Measurements from ENCODE around the gene KRTAP12-1. TPM values are rescaled to one million over a fixed set of nuclear protein-coding genes. Genes with fewer than 3 reads are reported as not detected.
"Not testable (repeated sequence)": the region's sequence is repeated elsewhere in the genome, so short reads cannot be mapped to it uniquely, and the experiment has no call there.

KRTAP12-1 gene
- total RNA-seq, 1 experiment from 2014 or later = not detected

DNA sequence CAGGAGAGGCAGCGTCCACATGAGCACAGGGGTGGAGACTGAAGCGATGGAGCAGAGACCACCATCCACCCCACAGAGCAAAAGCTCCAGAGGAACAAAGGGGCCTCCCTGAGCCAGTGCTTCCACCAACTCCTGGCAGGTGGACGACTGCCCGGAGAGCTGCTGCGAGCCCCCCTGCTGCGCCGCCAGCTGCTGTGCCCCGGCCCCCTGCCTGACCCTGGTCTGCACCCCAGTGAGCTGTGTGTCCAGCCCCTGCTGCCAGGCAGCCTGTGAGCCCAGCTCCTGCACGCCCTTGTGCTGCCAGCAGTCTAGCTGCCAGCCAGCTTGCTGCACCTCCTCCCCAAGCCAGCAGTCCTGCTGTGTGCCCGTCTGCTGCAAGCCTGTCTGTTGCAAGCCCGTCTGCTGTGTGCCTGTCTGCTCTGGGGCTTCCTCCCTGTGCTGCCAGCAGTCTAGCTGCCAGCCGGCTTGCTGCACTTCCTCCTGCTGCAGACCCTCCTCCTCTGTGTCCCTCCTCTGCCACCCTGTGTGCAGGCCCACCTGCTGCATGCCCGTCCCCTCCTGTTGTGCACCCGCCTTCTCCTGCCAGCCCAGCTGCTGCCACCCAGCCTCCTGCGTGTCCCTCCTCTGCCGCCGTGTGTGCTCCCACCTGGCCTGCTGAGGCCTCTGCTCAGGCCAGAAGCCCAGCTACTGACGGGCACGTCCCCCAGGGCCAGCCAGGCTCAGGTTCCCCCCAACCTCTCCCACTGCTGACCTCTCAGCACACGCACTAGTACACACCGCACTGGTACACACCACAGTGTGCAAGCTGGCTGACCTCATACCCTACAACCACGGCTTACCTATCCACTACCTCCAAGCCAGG is 20.4 kb upstream of the KRTAP12-1 start:
- no peak for DNase-seq (ENCODE audit: low read depth)

DNA sequence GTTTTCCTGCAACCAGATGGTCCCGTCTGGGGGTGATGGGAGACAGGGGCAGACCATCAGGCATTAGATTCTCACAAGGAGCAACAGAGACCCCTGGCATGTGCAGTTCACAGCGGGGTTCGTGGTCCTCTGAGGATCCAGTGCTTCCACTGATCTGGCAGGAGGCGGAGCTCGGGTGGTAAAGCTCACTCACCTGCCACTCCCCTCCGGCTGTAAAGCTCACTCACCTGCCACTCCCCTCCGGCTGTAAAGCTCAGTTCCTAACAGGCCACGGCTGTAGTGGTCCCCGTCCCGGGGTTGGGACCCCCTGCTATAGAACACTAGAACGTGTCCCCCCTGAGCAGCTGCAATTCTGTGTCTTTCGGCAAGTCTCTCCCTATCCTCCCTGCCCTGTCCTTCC is 19.6 kb upstream of the KRTAP12-1 start:
- no peak for DNase-seq (ENCODE audit: low read depth)
- in situ Hi-C loops (cut with HindIII; ENCODE audit: low pct_unique_long_range_greater_than_20kb, low sequenced_read_pairs) = no loop called here

More for the DNA sequence above, 20.4 kb upstream of the KRTAP12-1 start:
- in situ Hi-C loops (cut with HindIII; ENCODE audit: low pct_unique_long_range_greater_than_20kb, low sequenced_read_pairs) = no loop called here

GRCh38 chr21:44701023-44701400 is 19.0 kb upstream of the KRTAP12-1 start:
- no peak for DNase-seq (ENCODE audit: low read depth)
- in situ Hi-C loops (cut with HindIII; ENCODE audit: low pct_unique_long_range_greater_than_20kb, low sequenced_read_pairs) = no loop called here

DNA sequence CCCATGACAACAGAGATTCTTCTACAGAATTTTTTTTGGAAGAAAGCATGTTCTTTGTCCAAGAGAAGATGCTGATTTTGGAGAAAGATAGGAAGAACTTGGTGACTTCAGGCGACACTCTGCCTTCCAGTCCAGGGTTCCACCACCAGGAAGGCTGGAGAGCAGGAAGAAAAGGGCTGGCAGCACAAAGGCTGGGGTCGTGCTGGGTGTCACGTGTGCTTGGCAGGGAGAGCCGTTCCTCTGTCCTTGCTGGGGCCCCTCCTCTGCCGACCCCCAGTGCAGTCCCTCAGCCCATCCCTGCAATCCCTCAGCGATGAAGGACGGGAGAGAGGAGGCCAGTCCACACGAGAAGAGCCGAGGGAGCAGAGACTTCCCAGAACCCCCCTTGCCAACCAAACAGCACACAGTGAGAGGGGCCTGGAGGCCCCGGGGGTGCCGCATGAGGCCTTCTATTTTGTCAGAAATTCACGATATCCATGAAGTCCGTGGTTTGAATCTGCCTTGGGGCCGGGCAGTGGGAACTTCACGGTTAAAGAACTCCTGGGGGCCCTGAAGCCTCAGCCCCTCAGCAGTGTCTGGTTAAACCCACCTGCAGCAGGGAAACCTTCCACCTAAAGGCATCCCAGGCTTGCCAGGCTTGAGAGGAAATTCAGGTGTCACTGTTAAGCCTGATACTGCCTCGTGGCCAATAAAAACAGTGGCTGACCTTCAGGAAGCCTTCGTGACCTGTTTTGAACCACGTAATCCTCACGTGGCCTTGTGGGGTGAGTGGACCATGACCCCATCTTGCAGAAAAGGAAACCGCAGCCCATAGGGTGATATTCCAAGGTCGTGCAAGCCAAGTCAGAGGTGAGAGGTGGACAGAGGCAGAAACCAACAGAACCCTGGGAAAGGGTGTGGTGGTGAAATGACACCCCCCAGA is 18.4 kb upstream of the KRTAP12-1 start:
- in situ Hi-C loops (cut with HindIII; ENCODE audit: low pct_unique_long_range_greater_than_20kb, low sequenced_read_pairs) = no loop called here

GRCh38 chr21:44699502-44700001 is 17.6 kb upstream of the KRTAP12-1 start:
- no peak for DNase-seq (ENCODE audit: low read depth)
- in situ Hi-C loops (cut with HindIII; ENCODE audit: low pct_unique_long_range_greater_than_20kb, low sequenced_read_pairs) = no loop called here

More for the DNA sequence above, 18.4 kb upstream of the KRTAP12-1 start:
- DNase-seq (ENCODE audit: low read depth) = no peak

DNA sequence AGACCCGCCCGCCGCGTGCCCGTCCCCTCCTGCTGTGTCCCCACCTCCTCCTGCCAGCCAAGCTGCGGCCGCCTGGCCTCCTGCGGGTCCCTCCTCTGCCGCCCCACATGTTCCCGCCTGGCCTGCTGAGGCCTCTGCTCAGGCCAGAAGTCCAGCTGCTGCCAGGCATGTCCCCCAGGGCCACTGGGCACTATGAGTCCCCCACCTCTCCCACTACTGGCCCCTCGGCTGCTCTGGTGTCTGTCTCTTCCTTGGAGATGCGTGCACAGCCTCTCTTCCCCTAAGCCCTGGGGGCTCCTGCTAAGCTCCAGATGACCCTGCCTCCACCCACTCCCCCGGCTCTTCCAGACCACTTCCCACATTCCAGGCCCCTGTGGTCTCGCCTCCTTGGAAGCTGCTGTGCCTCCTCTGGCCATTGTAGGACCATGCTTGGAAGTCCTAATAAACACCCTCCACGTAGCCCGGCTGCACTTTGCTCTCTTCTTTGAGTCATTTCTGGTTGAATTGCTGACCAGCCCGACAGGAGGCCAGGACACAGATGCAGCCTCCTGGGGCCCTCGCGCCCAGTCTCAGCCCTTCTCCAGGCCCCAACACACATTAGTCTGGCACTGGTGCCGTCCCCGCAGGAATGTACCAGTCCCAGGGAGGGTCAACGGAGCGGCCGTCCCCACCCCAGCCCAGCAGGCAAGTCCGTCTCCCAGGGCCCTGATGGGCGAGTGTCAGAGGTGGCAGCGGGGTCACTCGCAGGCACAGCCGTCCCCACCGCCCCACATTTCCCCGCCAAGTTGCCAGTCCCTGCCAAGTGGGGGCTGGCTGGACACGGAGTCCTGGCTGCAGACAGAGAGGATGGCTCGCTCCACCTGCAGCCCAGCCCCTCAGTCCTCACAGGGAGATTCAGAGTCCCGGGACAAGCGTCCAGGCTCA is 16.1 kb upstream of the KRTAP12-1 start:
- in situ Hi-C loops (cut with HindIII; ENCODE audit: low pct_unique_long_range_greater_than_20kb, low sequenced_read_pairs) = no loop called here
- DNase-seq (ENCODE audit: low read depth) = no peak

- in situ Hi-C loops (cut with HindIII; ENCODE audit: low pct_unique_long_range_greater_than_20kb, low sequenced_read_pairs); DNase-seq (ENCODE audit: low read depth): not testable (repeated sequence)
Observed at GRCh38 chr21:44697172-44697810, 15.3 kb upstream of the KRTAP12-1 start, which contains the start of gene KRTAP10-12. Gene KRTAP10-12, plus strand, starts transcription at chr21:44697172. Its CDS starts 30 bp downstream, at chr21:44697202.

DNA sequence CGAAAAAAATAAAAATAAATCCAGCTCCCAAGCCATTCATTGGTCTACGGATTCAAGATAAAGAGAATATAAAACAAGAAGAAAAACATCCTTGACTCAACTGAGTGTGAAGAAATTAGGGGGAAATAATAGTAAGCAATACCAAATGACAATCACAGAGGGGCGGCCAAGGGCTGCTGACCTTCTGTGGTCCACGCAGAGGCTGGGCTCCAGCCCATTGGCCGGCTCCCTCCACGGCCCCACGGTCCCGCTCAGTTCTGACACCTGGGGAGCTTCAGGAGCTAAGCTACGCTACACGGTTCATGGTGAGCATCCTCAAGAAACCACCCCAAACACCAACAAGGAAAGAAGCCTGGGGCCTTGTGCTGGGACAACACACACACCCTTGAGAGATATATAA is 14.6 kb upstream of the KRTAP12-1 start:
- in situ Hi-C loops (cut with HindIII; ENCODE audit: low pct_unique_long_range_greater_than_20kb, low sequenced_read_pairs) = no loop called here
- no peak for DNase-seq (ENCODE audit: low read depth)

DNA sequence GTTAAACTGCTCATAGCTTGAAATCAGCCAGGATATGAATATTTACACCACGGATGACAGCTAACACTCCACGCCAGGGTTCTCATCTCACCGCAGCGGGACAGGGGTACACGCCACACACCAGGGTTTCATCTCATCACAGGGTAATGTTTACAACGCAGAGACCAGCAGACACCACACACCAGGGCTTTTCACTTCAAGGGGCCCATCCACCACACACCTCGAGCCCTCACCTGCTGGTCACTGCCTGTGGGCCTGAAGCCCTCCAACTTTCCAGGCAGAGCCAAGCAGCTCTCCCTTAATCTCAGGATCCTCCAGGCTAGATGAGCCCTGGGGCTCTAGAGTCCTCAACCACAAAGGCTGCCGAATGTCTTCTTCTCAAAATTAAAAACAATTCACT is 13.7 kb upstream of the KRTAP12-1 start:
- in situ Hi-C loops (cut with HindIII; ENCODE audit: low pct_unique_long_range_greater_than_20kb, low sequenced_read_pairs) = no loop called here

DNA sequence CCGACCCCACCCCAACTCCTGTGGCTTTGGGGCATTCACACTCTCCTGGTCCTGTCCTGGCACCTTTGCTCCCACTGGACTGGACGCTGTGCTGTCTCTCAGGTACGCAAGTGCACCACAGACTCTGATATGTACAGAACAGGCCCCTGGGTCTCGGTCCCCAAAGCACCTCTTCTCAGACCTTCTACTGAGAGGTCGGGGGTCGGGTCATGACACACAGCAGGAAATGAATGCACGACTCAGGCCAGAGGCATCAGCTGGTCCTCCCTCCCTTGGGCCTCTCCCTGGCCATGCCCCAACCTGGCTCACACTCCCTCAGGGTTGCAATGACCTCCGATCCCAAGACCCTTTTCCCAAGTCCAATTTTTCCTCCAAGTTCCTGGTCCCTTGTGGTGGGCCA is 13.2 kb upstream of the KRTAP12-1 start:
- DNase-seq (ENCODE audit: low read depth) = no peak
- in situ Hi-C loops (cut with HindIII; ENCODE audit: low pct_unique_long_range_greater_than_20kb, low sequenced_read_pairs) = no loop called here

More for the DNA sequence above, 13.7 kb upstream of the KRTAP12-1 start:
- no peak for DNase-seq (ENCODE audit: low read depth)

DNA sequence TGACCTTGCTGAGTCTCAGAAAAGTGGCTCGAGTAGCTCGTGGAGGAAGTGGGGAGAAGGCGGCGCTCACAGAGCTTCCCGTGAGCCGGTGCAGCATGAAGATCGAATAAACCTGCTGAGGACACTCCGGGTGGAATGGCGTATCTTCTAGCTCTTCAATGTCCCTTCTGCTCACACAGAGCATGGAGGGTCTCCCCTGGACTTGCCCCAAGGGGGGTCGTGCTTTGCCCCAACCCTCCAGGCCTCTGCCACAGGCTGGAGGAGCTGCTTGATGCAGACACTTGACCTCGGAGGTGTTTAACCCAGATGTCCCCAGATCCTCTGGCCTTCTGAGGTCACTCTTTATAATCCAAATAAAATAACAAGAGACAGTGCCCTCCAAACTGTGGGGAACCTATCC is 12.8 kb upstream of the KRTAP12-1 start:
- no peak for DNase-seq (ENCODE audit: low read depth)
- in situ Hi-C loops (cut with HindIII; ENCODE audit: low pct_unique_long_range_greater_than_20kb, low sequenced_read_pairs) = no loop called here

- in situ Hi-C loops (cut with HindIII; ENCODE audit: low pct_unique_long_range_greater_than_20kb, low sequenced_read_pairs) = no loop called here
Observed at GRCh38 chr21:44692798-44693512, 11.0 kb upstream of the KRTAP12-1 start.

GRCh38 chr21:44691686-44692085 is 9.7 kb upstream of the KRTAP12-1 start:
- in situ Hi-C loops (cut with HindIII; ENCODE audit: low pct_unique_long_range_greater_than_20kb, low sequenced_read_pairs) = no loop called here
- no peak for DNase-seq (ENCODE audit: low read depth)

More at GRCh38 chr21:44692798-44693512, 11.0 kb upstream of the KRTAP12-1 start:
- no peak for DNase-seq (ENCODE audit: low read depth)

GRCh38 chr21:44689740-44690139 is 7.8 kb upstream of the KRTAP12-1 start:
- in situ Hi-C loops (cut with HindIII; ENCODE audit: low pct_unique_long_range_greater_than_20kb, low sequenced_read_pairs); DNase-seq (ENCODE audit: low read depth): not testable (repeated sequence)

- DNase-seq (ENCODE audit: low read depth) = no peak
- in situ Hi-C loops (cut with HindIII; ENCODE audit: low pct_unique_long_range_greater_than_20kb, low sequenced_read_pairs) = no loop called here
Observed at GRCh38 chr21:44687671-44688070, 5.7 kb upstream of the KRTAP12-1 start.

GRCh38 chr21:44686843-44687561 is 5.0 kb upstream of the KRTAP12-1 start:
- in situ Hi-C loops (cut with HindIII; ENCODE audit: low pct_unique_long_range_greater_than_20kb, low sequenced_read_pairs) = no loop called here
- DNase-seq (ENCODE audit: low read depth) = no peak

Measured in Caki2 (cell line).